B cell (primary cell): ENCODE results near the gene SPINDOC. TPM values are rescaled to one million over a fixed set of nuclear protein-coding genes. Genes with fewer than 3 reads are reported as not detected.

ENCODE experiments used
- ATAC-seq: fragments of 200-7000 bp; cut with Tn5 transposase; one replicate; pipeline ENCODE4 v1.10.0; 2021; ENCODE audit warnings: low read depth, mild to moderate bottlenecking, moderate number of reproducible peaks, moderate library complexity
- CTCF ChIA-PET: fragments of 350-600 bp; sonication (Branson Sonifier 250); formaldehyde crosslinking; loops from one replicate; lab custom pipeline; 2021; ENCODE audit warnings: antibody characterized with exemption, inconsistent platforms; lab: Charles Lee
- POLR2A ChIA-PET: fragments of 350-600 bp; sonication (Branson Sonifier 250); formaldehyde crosslinking; loops from one replicate; lab custom pipeline; 2021; ENCODE audit warnings: antibody characterized with exemption; lab: Charles Lee
- DNase-seq: peaks from one replicate; pipeline ENCODE4 v3.0.0; 2013
- H2AFZ ChIP-seq: 2 replicates; pipeline ENCODE4 v1.6.1; 2012; ENCODE audit warnings: mild to moderate bottlenecking, low read depth, low read length; ENCODE audit not compliant: insufficient read depth, poor library complexity, severe bottlenecking
- H3K27ac ChIP-seq, 2 donors: 1 replicate in 1 of 2; 2 replicates in 1 of 2; pipeline ENCODE4 v1.5.1; 2012 to 2013; ENCODE audit warnings: low read length in 2 of 2, mild to moderate bottlenecking in 2 of 2, moderate library complexity in 1 of 2
- H3K27me3 ChIP-seq, 4 experiments: fragments of 200-600 bp in 1 of 4; sonication (generic) in 1 of 4; replicated peaks in 1 of 4; 1 replicate in 2 of 4; 2 replicates in 2 of 4; pipeline versions ENCODE4 v1.6.1 to v1.7.0; 2013 to 2016; ENCODE audit warnings: low read length in 3 of 4, mild to moderate bottlenecking in 2 of 4, mixed read lengths in 1 of 4, moderate library complexity in 1 of 4; ENCODE audit not compliant: insufficient read depth in 4 of 4, control insufficient read depth in 3 of 4; ENCODE audit errors: control extremely low read depth in 1 of 4
- H3K36me3 ChIP-seq, 2 experiments: replicated peaks in 1 of 2; 1 replicate in 1 of 2; 2 replicates in 1 of 2; pipeline versions ENCODE4 v1.6.1 to v1.7.1; 2013; ENCODE audit warnings: low read length in 1 of 2; ENCODE audit not compliant: insufficient read depth in 2 of 2, control insufficient read depth in 1 of 2; ENCODE audit errors: control extremely low read depth in 1 of 2, extremely low read depth in 1 of 2
- H3K4me1 ChIP-seq, 2 donors: fragments of 200-600 bp in 1 of 2; sonication (generic) in 1 of 2; 1 replicate in 1 of 2; 2 replicates in 1 of 2; pipeline versions ENCODE4 v1.5.1 to v1.6.1; 2013 to 2017; ENCODE audit warnings: low read length in 2 of 2; ENCODE audit not compliant: control insufficient read depth in 2 of 2, insufficient read depth in 2 of 2
- H3K4me2 ChIP-seq: replicated peaks from 2 replicates; pipeline ENCODE3; 2012; ENCODE audit warnings: mild to moderate bottlenecking, low read depth, low read length; ENCODE audit not compliant: poor library complexity, severe bottlenecking
- H3K4me3 ChIP-seq, 5 experiments: fragments of 200-600 bp in 1 of 5; sonication (generic) in 1 of 5; 1 replicate in 3 of 5; 2 replicates in 2 of 5; pipeline versions ENCODE4 v1.5.1 to v1.7.0; 2011 to 2016; ENCODE audit warnings: low read length in 4 of 5, mild to moderate bottlenecking in 4 of 5, low read depth in 2 of 5, control low read depth in 1 of 5, moderate library complexity in 1 of 5; ENCODE audit not compliant: insufficient read depth in 1 of 5; ENCODE audit errors: control extremely low read depth in 1 of 5, extremely low read depth in 1 of 5
- H3K79me2 ChIP-seq: fragments of 200-600 bp; sonication (generic); one replicate; pipeline ENCODE4 v1.6.0; 2016; ENCODE audit warnings: low read length; ENCODE audit not compliant: control insufficient read depth, insufficient read depth
- H3K9ac ChIP-seq: fragments of 200-600 bp; sonication (generic); 2 replicates; pipeline ENCODE4 v1.6.1; 2017; ENCODE audit warnings: mild to moderate bottlenecking, low read length, moderate library complexity
- H3K9me3 ChIP-seq, 3 donors: one replicate each; pipeline versions ENCODE4 v1.6.1 to v1.7.1; 2013; ENCODE audit warnings: low read length in 2 of 3; ENCODE audit not compliant: control insufficient read depth in 2 of 3, insufficient read depth in 1 of 3; ENCODE audit errors: control extremely low read depth in 1 of 3
- H4K20me1 ChIP-seq: 2 replicates; pipeline ENCODE4 v1.6.0; 2012; ENCODE audit warnings: mild to moderate bottlenecking, low read length; ENCODE audit not compliant: insufficient read depth, control insufficient read depth, poor library complexity, severe bottlenecking
- H3K27ac Mint-ChIP-seq: one replicate; pipeline ENCODE4 v1.8.0; 2021; ENCODE audit warnings: mixed read lengths
- H3K27me3 Mint-ChIP-seq: one replicate; pipeline ENCODE4 v1.8.0; 2021; ENCODE audit warnings: mixed read lengths
- H3K4me1 Mint-ChIP-seq: one replicate; pipeline ENCODE4 v1.8.0; 2021; ENCODE audit warnings: mixed read lengths
- H3K4me3 Mint-ChIP-seq: one replicate; pipeline ENCODE4 v1.8.0; 2021; ENCODE audit warnings: mixed read lengths
- H3K9me3 Mint-ChIP-seq: one replicate; pipeline ENCODE4 v1.8.0; 2022; ENCODE audit warnings: mixed read lengths; ENCODE audit not compliant: insufficient read depth
- CTCF ChIP-seq: fragments of 200-600 bp; IDR thresholded peaks from one replicate; pipeline ENCODE4 v1.8.0; 2022; ENCODE audit warnings: antibody characterized with exemption, mild to moderate bottlenecking
- EZH2 ChIP-seq: IDR thresholded peaks from 2 replicates; pipeline ENCODE4 v1.6.1; 2012; ENCODE audit warnings: borderline replicate concordance, low read depth, mild to moderate bottlenecking, moderate library complexity, low read length; ENCODE audit not compliant: insufficient read depth, poor library complexity, severe bottlenecking
- WGBS: methylation state at CpG from one replicate; pipeline ENCODE4 v1.1.5; 2013; ENCODE audit warnings: missing lambda C conversion rate; ENCODE audit not compliant: insufficient coverage; 5-methylcytosine and 5-hydroxymethylcytosine counted together
- intact Hi-C: fragments of 100-400 bp; cut with micrococcal nuclease; formaldehyde crosslinking; loops from one replicate; pipeline ENCODE4 v1.10.0; 2022
- polyA plus RNA-seq: library from polyadenylated mRNA; depleted of rRNA; stranded (reverse); fragments of >200 nt; gene quantifications from 2 replicates; pipeline ENCODE4 v1.2.3, GENCODE V29; 2012
- total RNA-seq, 2 donors: library from RNA; stranded (reverse); fragments of 120-200 nt in 1 of 2; gene quantifications; 1 replicate in 1 of 2; 2 replicates in 1 of 2; pipeline versions ENCODE4 v1.2.3 to v1.2.4, GENCODE V29; 2013 to 2022

The SPINDOC gene
- total and polyA plus RNA-seq, 2 donors (not counting 1 experiment from before 2014, with no cell fraction given), result 10.5 to 23.9 TPM

- peak; percentile 43 for ATAC-seq
- Mint-ChIP-seq H3K9me3 (no peaks in the 10 kb centered on the region), H3K4me3 (no peak overlapping the region), H3K27ac (peak overlapping the region; percentile 50), H3K4me1 (peaks cover 5% of the 10 kb centered on the region), H3K27me3 (no peaks in the 10 kb centered on the region)
- POLR2A ChIA-PET, result no interaction called here
- DNase-seq, result no peak
- Histone ChIP-seq H3K27me3 (no peaks in the 10 kb centered on the region), H3K4me1 (peaks cover 0 to 4% of the 10 kb centered on the region in 2 donors), H3K36me3 (peaks cover 0 to 2% of the 10 kb centered on the region in 2 experiments), H3K79me2 (peaks cover 6% of the 10 kb centered on the region), H3K4me3 (no peak overlapping the region), H2AFZ (no peak overlapping the region), H3K27ac (no peak overlapping the region), H3K9ac (no peak overlapping the region), H3K9me3 (no peaks in the 10 kb centered on the region), H4K20me1 (no peaks in the 10 kb centered on the region), H3K4me2 (no peak overlapping the region)
- CTCF ChIA-PET, result interaction anchor here (0.7 to 2.1 kb wide), 3 partner anchors 61 to 322 kb away, joined by 3 to 9 read pairs (median 3); partner anchors contain the start of gene ZFTA
- TF ChIP-seq EZH2 (no peak), CTCF (no peak)
- intact Hi-C loops, result loop anchor here (10.0 kb wide), 1 partner anchor 475 kb away; the partner anchor contains the start of genes CATSPERZ and ESRRA
- WGBS, result 89% methylated on average over 5 of the region's 8 CpGs
Observed at GRCh38 chr11:63829823-63830489, 16.7 kb downstream of the SPINDOC start.

- no peak for DNase-seq
- Mint-ChIP-seq H3K4me3 (no peak overlapping the region), H3K27me3 (no peaks in the 10 kb centered on the region), H3K4me1 (peaks cover 7% of the 10 kb centered on the region), H3K9me3 (no peaks in the 10 kb centered on the region), H3K27ac (no peak overlapping the region)
- H3K36me3 ChIP-seq, result no peaks in the 10 kb centered on the region
- 96% methylated on average over 4 of the region's 7 CpGs for WGBS
- H3K27ac ChIP-seq, result no peak overlapping the region
- peaks cover 4% of the 10 kb centered on the region for H4K20me1 ChIP-seq
- peaks cover 6% of the 10 kb centered on the region for H3K79me2 ChIP-seq
- no peaks in the 10 kb centered on the region for H3K9me3 ChIP-seq
- TF ChIP-seq EZH2 (no peak), CTCF (no peak)
- no peaks in the 10 kb centered on the region for H3K27me3 ChIP-seq
- ChIA-PET POLR2A (interaction anchor here (0.6 kb wide), 1 partner anchor 64 kb away, joined by 3 read pairs; no protein-coding TSS in a partner anchor), CTCF (interaction anchor here (0.6 to 2.1 kb wide), 4 partner anchors 64 to 321 kb away, joined by 3 to 9 read pairs (median 5); no protein-coding TSS in a partner anchor)
- H3K9ac ChIP-seq, result no peak overlapping the region
- H2AFZ ChIP-seq, result no peak overlapping the region
- no peak for ATAC-seq
- intact Hi-C loops, result loop anchor here (10.0 kb wide), 1 partner anchor 473 kb away; the partner anchor contains the start of genes CATSPERZ and ESRRA
- H3K4me1 ChIP-seq, result peaks cover 0 to 4% of the 10 kb centered on the region in 2 donors
- H3K4me3 ChIP-seq, result no peak overlapping the region
- no peak overlapping the region for H3K4me2 ChIP-seq
Observed at GRCh38 chr11:63831326-63831725, 18.1 kb downstream of the SPINDOC start.
